Sciatic nerve (tissue), 2 donors: ENCODE results near the gene TOMM6. TPM values are rescaled to one million over a fixed set of nuclear protein-coding genes. Genes with fewer than 3 reads are reported as not detected.
A peak's percentile ranks its signal among the peaks of the same experiment; 100 is the strongest.

ENCODE experiments used
- ATAC-seq: fragments of 200-7000 bp; cut with Tn5 transposase; one replicate; pipeline ENCODE4 v1.9.1; 2020; ENCODE audit warnings: mild to moderate bottlenecking, moderate library complexity
- DNase-seq: peaks from one replicate; pipeline ENCODE4 v3.0.0-alpha.2; 2020; ENCODE audit warnings: low spot score
- intact Hi-C: fragments of 100-400 bp; cut with DNase I; formaldehyde crosslinking; loops from one replicate; pipeline ENCODE4 v1.14.2; 2022
- total RNA-seq: library from RNA; stranded (reverse); fragmentation: NEBNext Ultra II Directional; extraction: Animal tissue kit (Norgen Biotek cat#: 25700); gene quantifications from one replicate; pipeline ENCODE4 v1.2.1, GENCODE V29; 2021
- donor health status: DM: no; HTN: no; CAD: no.
- donor health status: DM: no; HTN: no; CAD: no.

TOMM6 gene
- 97.3 TPM for total RNA-seq

GRCh38 chr6:41787219-41787917 is at the start of gene TOMM6:
Gene TOMM6 (plus strand): TSS chr6:41787694. CDS start chr6:41787698, 4 bp downstream.
- DNase-seq (peak; percentile 98), ATAC-seq (peak; percentile 95)
- intact Hi-C loops: loop anchor here (10.0 kb wide), 1 partner anchor 147 kb away; no protein-coding TSS in a partner anchor

GRCh38 chr6:41739041-41739440 is 48.5 kb upstream of the TOMM6 start:
- DNase-seq: no peak
- ATAC-seq: no peak
- intact Hi-C loops: no loop called here

GRCh38 chr6:41740366-41741162 is 46.9 kb upstream of the TOMM6 start:
- DNase-seq (no peak), ATAC-seq (no peak)
- intact Hi-C loops: no loop called here

DNA sequence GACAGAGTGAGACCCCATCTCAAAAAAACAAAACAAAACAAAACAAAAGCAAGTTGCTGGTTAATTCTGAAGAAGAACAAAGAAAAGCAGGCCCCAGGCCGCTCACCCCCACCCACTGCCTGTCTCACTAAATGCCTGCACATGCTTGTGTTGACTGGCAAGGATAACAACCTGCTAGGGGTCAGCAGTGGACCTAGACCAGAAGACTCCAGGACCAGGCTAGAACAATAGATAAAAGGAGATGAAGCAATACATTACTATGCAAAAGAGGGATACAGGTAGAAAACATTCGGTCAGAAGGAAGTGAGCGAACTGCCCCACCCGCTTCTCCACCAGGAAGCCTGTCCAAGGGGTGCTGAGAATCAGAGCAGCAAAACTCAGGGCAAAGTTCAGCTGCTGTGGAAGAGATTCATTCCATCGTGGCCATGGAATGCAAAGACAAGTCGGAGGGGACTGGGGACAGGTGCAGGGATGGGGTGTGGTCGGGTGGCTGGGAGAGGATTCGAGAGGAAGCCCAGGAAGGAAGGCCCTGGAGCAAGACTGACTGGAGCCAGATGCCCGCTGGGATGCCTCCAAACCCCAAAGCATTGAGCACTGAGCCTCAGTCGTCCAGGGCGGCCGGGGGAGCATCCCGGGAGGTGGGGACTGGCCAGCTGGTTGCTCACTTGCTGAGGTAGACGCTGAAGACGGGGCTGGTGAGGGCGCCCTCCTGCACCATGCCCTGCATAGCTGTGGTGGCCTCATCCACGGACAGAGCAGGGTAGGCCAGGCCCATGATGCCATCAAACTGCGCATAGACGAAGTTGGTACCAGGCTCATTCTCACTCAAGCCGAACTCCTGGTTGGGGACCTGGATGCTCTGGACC is 45.6 kb upstream of the TOMM6 start:
- ATAC-seq: no peak
- intact Hi-C loops: no loop called here
- no peak for DNase-seq

GRCh38 chr6:41743406-41744235 is 43.9 kb upstream of the TOMM6 start:
- ATAC-seq (no peak), DNase-seq (no peak)
- intact Hi-C loops: no loop called here

GRCh38 chr6:41744236-41744787 is 43.2 kb upstream of the TOMM6 start:
- DNase-seq (no peak), ATAC-seq (no peak)

DNA sequence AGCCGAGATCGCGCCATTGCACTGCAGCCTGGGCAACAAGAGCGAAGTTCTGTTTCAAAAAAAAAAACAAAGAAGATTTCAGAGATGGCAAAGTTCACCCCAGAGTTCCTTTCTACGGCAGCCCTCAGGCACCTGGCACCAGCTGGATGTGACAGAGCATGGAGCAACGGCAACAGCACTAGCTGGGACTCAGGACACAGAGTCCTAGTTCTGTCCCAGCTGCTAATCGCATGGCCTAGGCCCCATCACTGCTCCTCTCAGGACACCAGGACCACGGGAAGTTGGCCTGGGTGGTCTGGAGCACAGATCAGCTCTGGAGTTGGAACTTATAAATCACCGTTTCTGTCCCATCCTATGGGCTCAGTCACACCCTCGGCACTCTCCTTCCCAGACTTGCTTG is 41.4 kb upstream of the TOMM6 start:
- intact Hi-C loops: no loop called here
- ATAC-seq (no peak), DNase-seq (no peak)

More at GRCh38 chr6:41744236-41744787, 43.2 kb upstream of the TOMM6 start:
- intact Hi-C loops: no loop called here

DNA sequence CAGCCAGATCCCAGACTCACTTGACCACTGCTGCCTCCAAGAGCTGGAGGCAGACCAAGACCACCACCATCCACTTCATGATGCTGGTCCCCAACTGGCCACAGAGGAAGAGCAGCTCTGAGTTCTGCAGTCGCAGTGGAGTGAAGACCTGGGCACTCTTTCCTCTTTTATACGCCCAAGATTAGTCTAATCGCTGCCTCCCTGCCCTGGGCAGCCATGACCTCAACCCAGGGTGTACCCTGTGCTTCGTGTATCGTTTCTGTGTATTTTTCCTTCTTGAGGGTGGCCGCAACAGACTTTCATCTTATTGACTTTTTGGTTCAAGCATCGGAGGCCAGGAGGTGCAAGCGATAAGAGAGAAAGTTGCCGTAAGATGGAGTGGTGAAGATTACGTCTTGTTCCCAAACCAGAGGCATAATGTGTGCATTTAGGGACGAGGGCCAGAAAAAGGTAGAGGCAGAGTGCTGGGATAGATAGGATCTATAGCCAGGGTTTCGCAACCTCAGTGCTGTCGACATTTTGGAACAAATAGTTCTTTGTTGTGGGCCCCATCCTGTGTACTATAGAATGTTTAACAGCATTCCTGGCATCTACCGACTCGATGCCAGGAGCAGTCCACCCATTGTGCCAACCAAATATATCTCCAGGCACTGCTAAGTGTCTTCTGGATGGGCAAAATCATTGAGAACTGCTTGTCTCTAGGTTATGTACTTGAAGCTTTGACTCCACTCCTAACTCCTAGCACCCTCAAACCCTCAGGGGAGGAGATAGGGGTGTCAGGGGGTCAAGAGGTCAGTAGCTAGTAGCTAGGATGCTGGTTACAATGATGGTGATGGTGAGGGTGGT is 40.0 kb upstream of the TOMM6 start, which contains the start of gene PGC:
PGC (minus strand) TSS at position 142 of the 846 bp plus-strand sequence; CDS start at position 79, 63 bp downstream.
- intact Hi-C loops: no loop called here
- DNase-seq (no peak), ATAC-seq (no peak)

- intact Hi-C loops: no loop called here
- ATAC-seq (no peak), DNase-seq (no peak)
These were observed 39.4 kb upstream of the TOMM6 start for GRCh38 chr6:41748102-41748477.

DNA sequence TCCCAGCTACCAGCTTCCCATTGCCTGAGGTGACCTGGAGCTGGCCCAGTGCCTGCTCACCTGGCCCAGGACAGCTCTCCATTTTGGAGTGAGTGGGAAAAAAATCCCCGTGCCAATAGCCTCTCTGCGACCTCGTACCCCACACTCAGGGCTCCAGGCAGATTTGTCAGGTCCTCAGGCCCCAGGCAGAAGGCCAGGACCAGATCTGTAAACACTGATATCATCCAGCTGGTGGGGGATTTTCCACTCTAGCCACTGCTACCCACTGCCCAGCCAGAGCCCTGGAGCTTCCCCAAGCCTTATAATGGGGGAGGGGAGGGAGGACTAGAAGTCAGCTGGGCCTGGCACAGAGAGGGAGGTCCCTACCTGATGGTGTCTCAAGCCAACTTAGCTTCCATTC is 39.0 kb upstream of the TOMM6 start:
- DNase-seq: no peak
- intact Hi-C loops: no loop called here
- no peak for ATAC-seq

DNA sequence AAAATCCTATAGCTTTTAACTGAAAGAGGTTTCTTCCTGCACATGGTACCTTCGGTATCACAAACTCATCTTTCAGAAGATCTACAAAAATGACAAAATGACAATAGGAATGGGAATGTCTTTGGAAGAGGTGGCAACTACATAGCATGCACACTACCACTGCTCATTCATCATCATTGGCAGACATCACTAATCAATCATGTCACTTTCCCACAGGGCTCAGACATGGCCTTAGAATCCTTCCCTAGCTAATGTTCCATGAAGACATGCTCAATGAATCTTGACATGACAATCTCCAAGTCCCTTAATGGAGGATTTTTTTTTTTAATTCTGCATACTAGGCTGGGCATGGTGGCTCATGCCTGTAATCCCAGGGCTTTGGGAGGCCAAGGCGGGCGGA is 37.1 kb upstream of the TOMM6 start:
- intact Hi-C loops: no loop called here
- DNase-seq (no peak), ATAC-seq (no peak)

- ATAC-seq: no peak
- no peak for DNase-seq
- intact Hi-C loops: no loop called here
These were observed 31.6 kb upstream of the TOMM6 start for GRCh38 chr6:41755895-41756294.

GRCh38 chr6:41756354-41756753 is 31.1 kb upstream of the TOMM6 start:
- intact Hi-C loops: no loop called here
- no peak for DNase-seq
- ATAC-seq: no peak

DNA sequence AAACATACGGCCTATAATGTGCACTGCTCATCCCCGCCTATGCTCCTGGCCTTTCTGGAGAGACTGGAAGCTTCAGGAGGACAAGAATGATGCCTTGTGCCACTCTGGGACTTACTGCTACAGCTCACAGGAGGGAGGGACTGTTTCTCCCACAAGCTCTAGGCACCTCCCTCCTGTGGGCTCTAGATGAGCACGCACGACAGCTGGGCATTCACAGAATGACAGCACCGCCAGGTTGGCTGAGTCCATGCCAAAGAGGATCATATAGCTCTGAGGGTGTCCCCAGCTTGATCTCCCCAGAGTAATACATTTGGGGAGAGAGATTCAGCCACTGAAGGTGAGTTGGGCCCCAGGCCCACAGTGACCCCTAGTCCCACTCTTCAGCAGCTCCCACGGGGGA is 30.2 kb upstream of the TOMM6 start:
- ATAC-seq (no peak), DNase-seq (no peak)
- intact Hi-C loops: no loop called here

DNA sequence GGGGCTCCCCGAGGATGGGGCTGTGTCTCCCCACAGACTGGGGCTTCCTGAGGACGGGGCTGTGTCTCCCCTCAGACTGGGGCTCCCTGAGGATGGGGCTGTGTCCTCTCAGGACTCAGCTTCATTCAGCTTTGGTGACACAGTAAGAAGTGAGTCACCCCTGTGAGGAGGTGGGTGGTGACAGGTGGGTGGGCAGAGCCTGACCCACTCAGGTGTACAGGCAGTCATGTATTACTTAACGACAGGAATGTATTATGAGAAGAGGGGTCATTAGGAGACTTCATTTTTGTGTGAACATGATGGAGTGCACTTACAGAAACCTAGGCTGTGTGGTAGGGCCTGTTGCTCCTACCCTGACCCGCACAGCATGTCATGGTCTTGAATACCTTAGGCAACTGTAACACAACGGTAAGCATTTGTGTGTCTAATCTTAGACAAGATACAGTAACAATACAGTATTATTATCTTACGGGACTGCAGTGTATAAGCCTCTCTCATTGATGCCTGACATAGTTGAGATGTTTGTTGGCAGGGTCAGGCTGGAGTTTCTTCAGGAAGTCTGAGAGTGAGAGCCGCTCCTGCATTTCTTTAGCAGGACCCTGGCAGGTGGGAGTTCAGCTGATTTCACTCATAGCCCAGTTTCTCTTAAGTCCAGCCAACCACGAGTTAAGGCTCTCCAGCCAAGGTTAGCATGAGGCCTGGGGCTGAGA is 29.4 kb upstream of the TOMM6 start:
- intact Hi-C loops: no loop called here
- DNase-seq (no peak), ATAC-seq (no peak)

- intact Hi-C loops: no loop called here
- ATAC-seq (no peak), DNase-seq (no peak)
These were observed 28.9 kb upstream of the TOMM6 start for GRCh38 chr6:41758641-41759035.
